HG03520 (cell line): Measurements from ENCODE around the gene PARN.
"Not testable (repeated sequence)": the region's sequence is repeated elsewhere in the genome, so short reads cannot be mapped to it uniquely, and the experiment has no call there.

Source experiments
- ATAC-seq: cut with Tn5 transposase; IDR thresholded peaks from one replicate; pipeline ENCODE4 v1.9.1; 2021; ENCODE audit warnings: mild to moderate bottlenecking, moderate library complexity; ENCODE audit not compliant: unreplicated experiment

PARN gene

GRCh38 chr16:14405611-14406537, 224.2 kb downstream of the PARN start:
- peak; percentile 88 for ATAC-seq

GRCh38 chr16:14403001-14403389, 227.1 kb downstream of the PARN start:
- ATAC-seq: not testable (repeated sequence)

- not testable (repeated sequence) for ATAC-seq
Observed at GRCh38 chr16:14402114-14403000, 227.7 kb downstream of the PARN start.

GRCh38 chr16:14401711-14402061, 228.4 kb downstream of the PARN start:
- not testable (repeated sequence) for ATAC-seq

- ATAC-seq: not testable (repeated sequence)
Observed at GRCh38 chr16:14400978-14401710, 228.9 kb downstream of the PARN start.

- no peak for ATAC-seq
Observed at GRCh38 chr16:14400285-14400977, 229.6 kb downstream of the PARN start.

GRCh38 chr16:14399378-14400284, 230.4 kb downstream of the PARN start:
- ATAC-seq: no peak

DNA sequence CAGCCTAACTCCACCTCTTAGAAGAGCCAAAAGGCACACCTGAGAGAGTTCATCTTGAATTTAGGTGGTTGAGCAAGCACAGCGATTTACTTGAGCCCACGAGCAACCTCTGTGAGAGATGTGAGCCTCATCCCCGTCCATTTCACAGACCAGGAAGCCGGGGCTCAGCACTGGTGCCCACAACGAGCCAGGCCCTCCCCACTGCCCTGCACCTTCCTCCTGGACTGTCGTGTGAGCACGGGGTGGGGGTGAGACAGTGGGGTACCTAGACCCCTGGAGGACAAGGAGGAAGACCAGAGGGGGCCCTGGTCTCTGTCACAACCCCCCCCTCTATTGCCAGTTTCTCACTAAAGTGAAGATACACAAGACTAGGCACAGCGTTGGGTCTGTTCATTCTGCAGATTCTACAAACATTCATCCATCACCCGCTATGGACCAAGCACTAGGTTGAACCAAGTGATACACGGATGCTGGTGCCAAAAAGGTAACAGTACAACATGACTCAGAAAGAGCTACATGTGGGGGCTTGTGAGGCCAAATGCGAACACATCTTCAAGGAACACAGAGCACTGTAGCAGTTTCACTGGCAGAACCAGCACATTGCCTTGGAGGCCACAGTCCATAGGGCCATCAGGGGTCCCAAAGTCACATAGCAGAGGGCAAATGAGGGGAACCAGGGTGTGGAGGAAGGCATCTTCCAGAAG, 231.9 kb downstream of the PARN start:
- ATAC-seq: no peak

DNA sequence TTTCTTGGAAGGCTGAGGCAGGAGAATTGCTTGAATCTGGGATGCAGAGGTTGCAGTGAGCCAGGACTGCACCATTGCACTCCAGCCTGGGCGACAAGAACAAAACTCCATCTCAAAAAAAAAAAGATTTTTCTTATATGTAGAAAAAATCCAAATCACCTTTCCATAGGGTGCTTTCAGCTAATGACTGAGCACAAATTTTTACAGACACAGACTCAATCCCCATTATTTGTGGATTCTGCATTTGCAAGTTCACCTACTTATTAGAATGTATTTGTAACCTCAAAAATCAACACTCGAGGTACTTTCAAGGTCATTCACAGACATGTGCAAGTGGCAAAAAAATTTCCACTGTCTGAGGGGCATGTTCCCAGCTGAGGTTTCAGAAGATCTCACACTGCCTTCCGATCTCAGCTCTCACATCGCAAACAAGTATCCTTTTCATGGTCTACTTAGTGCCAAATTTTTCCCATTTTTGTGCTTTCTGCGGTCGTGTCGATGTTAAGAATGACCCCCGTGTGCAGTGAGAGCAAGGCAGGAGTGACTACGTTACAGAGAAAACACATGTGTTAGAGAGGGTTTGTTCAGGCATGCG, 234.3 kb downstream of the PARN start:
- ATAC-seq: not testable (repeated sequence)

DNA sequence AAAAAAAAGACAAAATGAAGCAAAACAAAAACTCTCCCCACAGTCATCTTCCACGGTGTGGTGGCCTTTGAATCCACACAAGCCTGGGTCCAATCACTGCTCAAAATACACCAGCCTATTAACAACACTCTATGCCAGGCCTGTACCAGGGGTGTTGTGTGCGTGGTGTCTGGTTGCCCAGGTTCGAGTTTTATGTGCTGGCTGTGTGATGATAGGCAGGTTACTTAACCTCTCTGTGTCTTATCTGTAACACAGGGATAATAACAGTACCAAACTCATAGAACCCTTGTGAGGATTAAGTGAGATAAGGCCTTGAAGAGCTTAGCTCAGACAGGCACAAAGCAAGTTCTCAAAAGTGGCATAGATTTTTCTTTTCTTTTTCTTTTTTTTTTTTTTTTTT, 235.2 kb downstream of the PARN start:
- ATAC-seq: no peak

DNA sequence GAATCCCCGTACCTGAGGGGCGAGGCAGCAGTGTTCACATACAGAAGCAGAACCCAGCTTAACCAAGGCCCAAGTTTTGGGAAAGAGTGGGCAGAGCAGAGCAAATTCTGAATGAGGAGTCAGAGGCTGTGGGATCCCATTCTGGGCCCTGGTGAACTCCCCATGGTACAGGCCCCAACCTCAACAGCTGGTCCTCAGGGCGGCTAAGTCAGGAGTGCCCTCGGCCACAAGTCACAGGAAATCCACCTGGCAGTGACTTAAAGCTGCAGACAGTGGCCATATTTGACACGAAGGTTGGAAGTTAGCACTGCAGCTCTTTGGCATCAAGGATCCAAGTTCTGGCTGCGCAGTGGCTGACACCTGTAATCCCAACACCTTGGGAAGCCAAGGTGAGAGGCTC, 237.1 kb downstream of the PARN start:
- ATAC-seq: no peak

- no peak for ATAC-seq
Observed at GRCh38 chr16:14389359-14389758, 240.7 kb downstream of the PARN start.

DNA sequence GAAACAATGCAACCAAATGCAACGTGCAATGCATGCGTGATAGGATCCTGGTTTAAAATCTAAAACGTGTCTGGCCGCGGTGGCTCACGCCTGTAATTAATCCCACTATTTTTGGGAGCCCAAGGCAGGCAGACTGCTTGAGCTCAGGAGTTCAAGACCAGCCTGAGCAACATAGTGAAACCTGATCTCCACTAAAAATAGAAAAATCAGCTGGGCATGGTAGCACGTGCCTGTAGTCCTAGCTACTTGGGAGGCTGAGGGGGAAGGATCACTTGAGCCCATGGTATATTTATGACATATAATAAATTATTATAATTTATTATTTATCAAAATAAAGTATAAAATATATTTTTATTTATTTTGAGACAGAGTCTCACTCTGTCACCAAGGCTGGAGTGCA, 241.8 kb downstream of the PARN start:
- ATAC-seq: no peak

DNA sequence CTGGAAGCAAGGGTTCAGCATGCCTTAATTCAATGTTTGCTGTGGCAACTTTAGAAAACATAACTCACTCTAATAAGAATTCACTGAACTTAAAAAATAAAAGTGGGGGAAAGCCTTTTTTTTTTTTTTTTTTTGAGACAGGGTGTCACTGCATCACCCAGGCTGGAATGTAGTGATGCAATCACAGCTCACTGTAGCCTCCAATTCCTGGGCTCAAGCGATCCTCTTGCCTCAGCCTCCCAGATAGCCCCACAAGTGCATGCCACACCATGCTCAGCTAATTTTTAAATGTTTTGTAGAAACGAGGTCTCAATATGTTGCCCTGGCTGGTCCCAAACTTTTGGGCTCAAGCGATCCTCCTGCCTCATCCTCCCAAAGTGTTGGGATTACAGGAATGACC, 243.9 kb downstream of the PARN start:
- ATAC-seq: no peak
